ENCODE measurements around the gene AFM.
A peak's percentile ranks its signal among the peaks of the same experiment; 100 is the strongest.

AFM gene

DNA sequence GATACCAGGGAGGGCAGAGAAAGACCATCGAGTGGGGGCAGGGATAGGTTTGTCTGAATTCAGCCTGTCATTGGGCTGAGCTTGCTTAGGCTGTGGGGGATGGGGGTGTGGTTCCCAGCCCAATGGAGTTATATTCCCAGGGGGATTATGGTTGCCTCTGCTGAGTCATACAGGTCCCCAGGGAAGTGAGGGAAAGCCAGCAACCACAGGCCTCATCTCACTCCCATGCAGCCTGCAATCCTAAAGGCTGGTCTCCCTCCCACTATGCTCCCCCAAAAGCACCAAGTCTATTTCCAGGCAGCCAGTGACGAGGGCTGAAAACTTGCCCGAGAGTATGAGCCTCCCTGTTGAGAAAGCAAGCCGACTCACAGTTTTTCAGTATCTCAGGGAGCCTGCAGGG is 39.3 kb downstream of the AFM start (continued):
- TF ChIP-seq, protein P1, sequence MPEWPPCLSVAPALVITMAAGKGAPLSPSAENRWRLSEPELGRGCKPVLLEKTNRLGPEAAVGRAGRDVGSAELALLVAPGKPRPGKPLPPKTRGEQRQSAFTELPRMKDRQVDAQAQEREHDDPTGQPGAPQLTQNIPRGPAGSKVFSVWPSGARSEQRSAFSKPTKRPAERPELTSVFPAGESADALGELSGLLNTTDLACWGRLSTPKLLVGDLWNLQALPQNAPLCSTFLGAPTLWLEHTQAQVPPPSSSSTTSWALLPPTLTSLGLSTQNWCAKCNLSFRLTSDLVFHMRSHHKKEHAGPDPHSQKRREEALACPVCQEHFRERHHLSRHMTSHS (tag by site-specific recombination; IDR thresholded peaks at IDR 0.05), result no peak
- no peak for TF ChIP-seq REPIN1 (tag by site-specific recombination; IDR thresholded peaks at IDR 0.05; ENCODE audit: low read depth)
- no peak for TF ChIP-seq ZNF2 (tag by site-specific recombination; IDR thresholded peaks at IDR 0.05)
- TF ChIP-seq ZNF133 (tag by site-specific recombination; IDR thresholded peaks at IDR 0.05), result no peak
- TF ChIP-seq, protein P2, sequence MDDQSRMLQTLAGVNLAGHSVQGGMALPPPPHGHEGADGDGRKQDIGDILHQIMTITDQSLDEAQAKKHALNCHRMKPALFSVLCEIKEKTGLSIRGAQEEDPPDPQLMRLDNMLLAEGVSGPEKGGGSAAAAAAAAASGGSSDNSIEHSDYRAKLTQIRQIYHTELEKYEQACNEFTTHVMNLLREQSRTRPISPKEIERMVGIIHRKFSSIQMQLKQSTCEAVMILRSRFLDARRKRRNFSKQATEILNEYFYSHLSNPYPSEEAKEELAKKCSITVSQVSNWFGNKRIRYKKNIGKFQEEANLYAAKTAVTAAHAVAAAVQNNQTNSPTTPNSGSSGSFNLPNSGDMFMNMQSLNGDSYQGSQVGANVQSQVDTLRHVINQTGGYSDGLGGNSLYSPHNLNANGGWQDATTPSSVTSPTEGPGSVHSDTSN (CRISPR knock-in tag; IDR thresholded peaks at IDR 0.05), result no peak
- TF ChIP-seq ZBTB21 (tag by site-specific recombination; IDR thresholded peaks at IDR 0.05), result no peak
- TF ChIP-seq ZNF394 (tag by site-specific recombination; IDR thresholded peaks at IDR 0.05; ENCODE audit: borderline replicate concordance), result 0 out of 2 replicates have a peak, but pooled peaks have one; percentile 23
- no peak for TF ChIP-seq GLI2 (tag by site-specific recombination; IDR thresholded peaks at IDR 0.05; ENCODE audit: borderline replicate concordance, low read depth)
- TF ChIP-seq ZNF776 (tag by site-specific recombination; IDR thresholded peaks at IDR 0.05; ENCODE audit: borderline replicate concordance), result no peak
- TF ChIP-seq ZEB2 (tag by site-specific recombination; IDR thresholded peaks at IDR 0.05), result no peak
- no peak for TF ChIP-seq MYNN (tag by site-specific recombination; IDR thresholded peaks at IDR 0.05; ENCODE audit: borderline replicate concordance)
- TF ChIP-seq ZNF549 (tag by site-specific recombination; IDR thresholded peaks at IDR 0.05), result no peak
- no peak for TF ChIP-seq IKZF3 (tag by site-specific recombination; IDR thresholded peaks at IDR 0.05)
- no peak for TF ChIP-seq ZNF76 (tag by site-specific recombination; IDR thresholded peaks at IDR 0.05; ENCODE audit: borderline replicate concordance, low read depth)
- no peak for TF ChIP-seq ZNF350 (tag by site-specific recombination; IDR thresholded peaks at IDR 0.05)
- no peak for TF ChIP-seq ZNF501 (tag by site-specific recombination; IDR thresholded peaks at IDR 0.05)
- peak; percentile 78 for TF ChIP-seq GLIS1 (tag by site-specific recombination; IDR thresholded peaks at IDR 0.05)
- TF ChIP-seq, protein P3, sequence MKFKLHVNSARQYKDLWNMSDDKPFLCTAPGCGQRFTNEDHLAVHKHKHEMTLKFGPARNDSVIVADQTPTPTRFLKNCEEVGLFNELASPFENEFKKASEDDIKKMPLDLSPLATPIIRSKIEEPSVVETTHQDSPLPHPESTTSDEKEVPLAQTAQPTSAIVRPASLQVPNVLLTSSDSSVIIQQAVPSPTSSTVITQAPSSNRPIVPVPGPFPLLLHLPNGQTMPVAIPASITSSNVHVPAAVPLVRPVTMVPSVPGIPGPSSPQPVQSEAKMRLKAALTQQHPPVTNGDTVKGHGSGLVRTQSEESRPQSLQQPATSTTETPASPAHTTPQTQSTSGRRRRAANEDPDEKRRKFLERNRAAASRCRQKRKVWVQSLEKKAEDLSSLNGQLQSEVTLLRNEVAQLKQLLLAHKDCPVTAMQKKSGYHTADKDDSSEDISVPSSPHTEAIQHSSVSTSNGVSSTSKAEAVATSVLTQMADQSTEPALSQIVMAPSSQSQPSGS (tag by site-specific recombination; IDR thresholded peaks at IDR 0.05; ENCODE audit: low read depth), result no peak
- TF ChIP-seq, protein P4, sequence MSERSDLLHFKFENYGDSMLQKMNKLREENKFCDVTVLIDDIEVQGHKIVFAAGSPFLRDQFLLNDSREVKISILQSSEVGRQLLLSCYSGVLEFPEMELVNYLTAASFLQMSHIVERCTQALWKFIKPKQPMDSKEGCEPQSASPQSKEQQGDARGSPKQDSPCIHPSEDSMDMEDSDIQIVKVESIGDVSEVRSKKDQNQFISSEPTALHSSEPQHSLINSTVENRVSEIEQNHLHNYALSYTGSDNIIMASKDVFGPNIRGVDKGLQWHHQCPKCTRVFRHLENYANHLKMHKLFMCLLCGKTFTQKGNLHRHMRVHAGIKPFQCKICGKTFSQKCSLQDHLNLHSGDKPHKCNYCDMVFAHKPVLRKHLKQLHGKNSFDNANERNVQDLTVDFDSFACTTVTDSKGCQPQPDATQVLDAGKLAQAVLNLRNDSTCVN (tag by site-specific recombination; optimal IDR thresholded peaks at IDR 0.05), result no peak
- TF ChIP-seq ZFP41 (tag by site-specific recombination; IDR thresholded peaks at IDR 0.05; ENCODE audit: borderline replicate concordance), result no peak
- TF ChIP-seq ZNF155 (tag by site-specific recombination; IDR thresholded peaks at IDR 0.05), result no peak
- TF ChIP-seq ZNF571 (tag by site-specific recombination; IDR thresholded peaks at IDR 0.05), result no peak
- TF ChIP-seq ZNF311 (tag by site-specific recombination; IDR thresholded peaks at IDR 0.05; ENCODE audit: borderline replicate concordance), result no peak
- TF ChIP-seq, protein P5, sequence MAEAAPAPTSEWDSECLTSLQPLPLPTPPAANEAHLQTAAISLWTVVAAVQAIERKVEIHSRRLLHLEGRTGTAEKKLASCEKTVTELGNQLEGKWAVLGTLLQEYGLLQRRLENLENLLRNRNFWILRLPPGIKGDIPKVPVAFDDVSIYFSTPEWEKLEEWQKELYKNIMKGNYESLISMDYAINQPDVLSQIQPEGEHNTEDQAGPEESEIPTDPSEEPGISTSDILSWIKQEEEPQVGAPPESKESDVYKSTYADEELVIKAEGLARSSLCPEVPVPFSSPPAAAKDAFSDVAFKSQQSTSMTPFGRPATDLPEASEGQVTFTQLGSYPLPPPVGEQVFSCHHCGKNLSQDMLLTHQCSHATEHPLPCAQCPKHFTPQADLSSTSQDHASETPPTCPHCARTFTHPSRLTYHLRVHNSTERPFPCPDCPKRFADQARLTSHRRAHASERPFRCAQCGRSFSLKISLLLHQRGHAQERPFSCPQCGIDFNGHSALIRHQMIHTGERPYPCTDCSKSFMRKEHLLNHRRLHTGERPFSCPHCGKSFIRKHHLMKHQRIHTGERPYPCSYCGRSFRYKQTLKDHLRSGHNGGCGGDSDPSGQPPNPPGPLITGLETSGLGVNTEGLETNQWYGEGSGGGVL (tag by site-specific recombination; IDR thresholded peaks at IDR 0.05), result peak; percentile 49
- TF ChIP-seq, protein P6, sequence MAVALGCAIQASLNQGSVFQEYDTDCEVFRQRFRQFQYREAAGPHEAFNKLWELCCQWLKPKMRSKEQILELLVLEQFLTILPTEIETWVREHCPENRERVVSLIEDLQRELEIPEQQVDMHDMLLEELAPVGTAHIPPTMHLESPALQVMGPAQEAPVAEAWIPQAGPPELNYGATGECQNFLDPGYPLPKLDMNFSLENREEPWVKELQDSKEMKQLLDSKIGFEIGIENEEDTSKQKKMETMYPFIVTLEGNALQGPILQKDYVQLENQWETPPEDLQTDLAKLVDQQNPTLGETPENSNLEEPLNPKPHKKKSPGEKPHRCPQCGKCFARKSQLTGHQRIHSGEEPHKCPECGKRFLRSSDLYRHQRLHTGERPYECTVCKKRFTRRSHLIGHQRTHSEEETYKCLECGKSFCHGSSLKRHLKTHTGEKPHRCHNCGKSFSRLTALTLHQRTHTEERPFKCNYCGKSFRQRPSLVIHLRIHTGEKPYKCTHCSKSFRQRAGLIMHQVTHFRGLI (tag by site-specific recombination; IDR thresholded peaks at IDR 0.05), result no peak
- TF ChIP-seq, protein P7, sequence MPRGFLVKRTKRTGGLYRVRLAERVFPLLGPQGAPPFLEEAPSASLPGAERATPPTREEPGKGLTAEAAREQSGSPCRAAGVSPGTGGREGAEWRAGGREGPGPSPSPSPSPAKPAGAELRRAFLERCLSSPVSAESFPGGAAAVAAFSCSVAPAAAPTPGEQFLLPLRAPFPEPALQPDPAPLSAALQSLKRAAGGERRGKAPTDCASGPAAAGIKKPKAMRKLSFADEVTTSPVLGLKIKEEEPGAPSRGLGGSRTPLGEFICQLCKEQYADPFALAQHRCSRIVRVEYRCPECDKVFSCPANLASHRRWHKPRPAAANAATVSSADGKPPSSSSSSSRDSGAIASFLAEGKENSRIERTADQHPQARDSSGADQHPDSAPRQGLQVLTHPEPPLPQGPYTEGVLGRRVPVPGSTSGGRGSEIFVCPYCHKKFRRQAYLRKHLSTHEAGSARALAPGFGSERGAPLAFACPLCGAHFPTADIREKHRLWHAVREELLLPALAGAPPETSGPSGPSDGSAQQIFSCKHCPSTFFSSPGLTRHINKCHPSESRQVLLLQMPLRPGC (tag by site-specific recombination; IDR thresholded peaks at IDR 0.05), result no peak; the same call in 1 of the 2 replicates
- no peak for TF ChIP-seq KLF16 (tag by site-specific recombination; IDR thresholded peaks at IDR 0.05)
- TF ChIP-seq ZBTB8A (tag by site-specific recombination; IDR thresholded peaks at IDR 0.05), result peak; percentile 73
- TF ChIP-seq YY1 (tag by site-specific recombination; IDR thresholded peaks at IDR 0.05), result 0 out of 2 replicates have a peak, but pooled peaks have one; percentile 25
- TF ChIP-seq, protein P8, sequence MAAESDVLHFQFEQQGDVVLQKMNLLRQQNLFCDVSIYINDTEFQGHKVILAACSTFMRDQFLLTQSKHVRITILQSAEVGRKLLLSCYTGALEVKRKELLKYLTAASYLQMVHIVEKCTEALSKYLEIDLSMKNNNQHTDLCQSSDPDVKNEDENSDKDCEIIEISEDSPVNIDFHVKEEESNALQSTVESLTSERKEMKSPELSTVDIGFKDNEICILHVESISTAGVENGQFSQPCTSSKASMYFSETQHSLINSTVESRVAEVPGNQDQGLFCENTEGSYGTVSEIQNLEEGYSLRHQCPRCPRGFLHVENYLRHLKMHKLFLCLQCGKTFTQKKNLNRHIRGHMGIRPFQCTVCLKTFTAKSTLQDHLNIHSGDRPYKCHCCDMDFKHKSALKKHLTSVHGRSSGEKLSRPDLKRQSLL (tag by site-specific recombination; IDR thresholded peaks at IDR 0.05), result no peak

All from HEK293 (cell line).